Tibial nerve (tissue), 4 donors: ENCODE data around the gene TMEM248. TPM values are rescaled to one million over a fixed set of nuclear protein-coding genes. Genes with fewer than 3 reads are reported as not detected.
"Not testable (repeated sequence)": the region's sequence is repeated elsewhere in the genome, so short reads cannot be mapped to it uniquely, and the experiment has no call there.

Experiments
- DNase-seq, 2 donors: peaks; one replicate each; pipeline ENCODE4 v3.0.0-alpha.2; 2019; ENCODE audit warnings: low spot score in 2 of 2
- H3K27ac ChIP-seq, 4 donors: fragments of 200-600 bp; sonication (generic) in 3 of 4; one replicate each; pipeline ENCODE4 v1.5.1; 2017 to 2019; ENCODE audit warnings: mild to moderate bottlenecking in 1 of 4
- H3K27me3 ChIP-seq, 2 donors: fragments of 200-600 bp; sonication (generic) in 1 of 2; one replicate each; pipeline versions ENCODE4 v1.5.1 to v1.6.0; 2017 to 2019
- H3K36me3 ChIP-seq, 3 donors: fragments of 200-600 bp; sonication (generic); one replicate each; pipeline ENCODE4 v1.5.1; 2018 to 2019
- H3K4me1 ChIP-seq, 4 donors: fragments of 200-600 bp; sonication (generic) in 3 of 4; one replicate each; pipeline ENCODE4 v1.5.1; 2017 to 2019
- H3K4me3 ChIP-seq, 4 donors: fragments of 200-600 bp; sonication (generic) in 3 of 4; one replicate each; pipeline ENCODE4 v1.5.1; 2017 to 2019; ENCODE audit warnings: mild to moderate bottlenecking in 1 of 4, moderate library complexity in 1 of 4
- H3K9me3 ChIP-seq, 4 donors: fragments of 200-600 bp; sonication (generic) in 3 of 4; one replicate each; pipeline ENCODE4 v1.5.1; 2017 to 2019
- EP300 ChIP-seq, 2 donors: sonication (generic); formaldehyde crosslinking; IDR thresholded peaks; one replicate each; pipeline ENCODE4 v1.6.1; 2017; ENCODE audit warnings: antibody characterized with exemption in 2 of 2, mild to moderate bottlenecking in 1 of 2
- POLR2A ChIP-seq, 2 donors: fragments of 450-650 bp; IDR thresholded peaks; one replicate each; pipeline ENCODE4 v1.6.1; 2017; ENCODE audit warnings: antibody characterized with exemption in 2 of 2, mild to moderate bottlenecking in 2 of 2, moderate library complexity in 2 of 2
- WGBS, 2 donors: methylation state at CpG; one replicate each; pipeline ENCODE4 v1.1.5; 2018; 5-methylcytosine and 5-hydroxymethylcytosine counted together
- total RNA-seq, 4 donors: library from RNA; depleted of rRNA; stranded (reverse); fragments of >200 nt; gene quantifications; one replicate each; pipeline ENCODE4 v1.1.0, GENCODE V29; 2016
- TF ChIP-seq, protein P1 (sequence below), 5 experiments: fragments of 200-600 bp in 3 of 5; fragments of 450-650 bp in 2 of 5; sonication (generic) in 3 of 5; IDR thresholded peaks; one replicate each; pipeline ENCODE4 v1.5.1; 2016 to 2019; ENCODE audit warnings: antibody characterized with exemption in 5 of 5, mild to moderate bottlenecking in 3 of 5, moderate library complexity in 2 of 5

TMEM248 gene
- total RNA-seq, 4 donors from 2014 or later, result 86.4 to 110 (median 94.9) TPM

DNA sequence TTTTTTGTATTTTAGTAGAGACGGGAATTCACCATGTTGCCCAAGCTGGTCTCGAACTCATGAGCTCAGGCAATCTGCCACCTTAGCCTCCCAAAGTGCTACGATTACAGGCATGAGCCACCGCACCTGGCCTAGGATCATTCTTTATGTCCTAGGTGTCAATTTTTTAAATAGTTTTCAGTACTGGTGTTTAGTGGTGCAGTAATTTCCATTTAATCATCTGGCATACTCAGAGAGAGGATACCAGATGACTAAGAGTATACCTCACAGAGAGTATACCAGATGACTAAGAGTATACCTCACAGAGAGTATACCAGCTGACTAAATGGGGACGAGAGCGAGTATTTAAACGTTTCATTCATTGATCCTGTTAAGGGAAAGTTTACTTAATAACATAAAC lies 37.3 kb upstream of the TMEM248 start:
- no peak for DNase-seq
- WGBS, 2 donors, result 90 to 93% methylated on average over 7 of the region's 7 CpGs
- peaks cover 0 to 67% (median 0%) of the 10 kb centered on the region in 3 donors for H3K36me3 ChIP-seq
- TF ChIP-seq POLR2A (IDR thresholded peaks at IDR 0.05) (no peak), EP300 (IDR thresholded peaks at IDR 0.05) (no peak)
- TF ChIP-seq, protein P1, sequence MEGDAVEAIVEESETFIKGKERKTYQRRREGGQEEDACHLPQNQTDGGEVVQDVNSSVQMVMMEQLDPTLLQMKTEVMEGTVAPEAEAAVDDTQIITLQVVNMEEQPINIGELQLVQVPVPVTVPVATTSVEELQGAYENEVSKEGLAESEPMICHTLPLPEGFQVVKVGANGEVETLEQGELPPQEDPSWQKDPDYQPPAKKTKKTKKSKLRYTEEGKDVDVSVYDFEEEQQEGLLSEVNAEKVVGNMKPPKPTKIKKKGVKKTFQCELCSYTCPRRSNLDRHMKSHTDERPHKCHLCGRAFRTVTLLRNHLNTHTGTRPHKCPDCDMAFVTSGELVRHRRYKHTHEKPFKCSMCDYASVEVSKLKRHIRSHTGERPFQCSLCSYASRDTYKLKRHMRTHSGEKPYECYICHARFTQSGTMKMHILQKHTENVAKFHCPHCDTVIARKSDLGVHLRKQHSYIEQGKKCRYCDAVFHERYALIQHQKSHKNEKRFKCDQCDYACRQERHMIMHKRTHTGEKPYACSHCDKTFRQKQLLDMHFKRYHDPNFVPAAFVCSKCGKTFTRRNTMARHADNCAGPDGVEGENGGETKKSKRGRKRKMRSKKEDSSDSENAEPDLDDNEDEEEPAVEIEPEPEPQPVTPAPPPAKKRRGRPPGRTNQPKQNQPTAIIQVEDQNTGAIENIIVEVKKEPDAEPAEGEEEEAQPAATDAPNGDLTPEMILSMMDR (IDR thresholded peaks at IDR 0.05), result no peak
- H3K27me3 ChIP-seq, result no peaks in the 10 kb centered on the region
- no peak overlapping the region for H3K27ac ChIP-seq
- no peak overlapping the region for H3K4me3 ChIP-seq
- no peaks in the 10 kb centered on the region for H3K4me1 ChIP-seq
- no peaks in the 10 kb centered on the region for H3K9me3 ChIP-seq

DNA sequence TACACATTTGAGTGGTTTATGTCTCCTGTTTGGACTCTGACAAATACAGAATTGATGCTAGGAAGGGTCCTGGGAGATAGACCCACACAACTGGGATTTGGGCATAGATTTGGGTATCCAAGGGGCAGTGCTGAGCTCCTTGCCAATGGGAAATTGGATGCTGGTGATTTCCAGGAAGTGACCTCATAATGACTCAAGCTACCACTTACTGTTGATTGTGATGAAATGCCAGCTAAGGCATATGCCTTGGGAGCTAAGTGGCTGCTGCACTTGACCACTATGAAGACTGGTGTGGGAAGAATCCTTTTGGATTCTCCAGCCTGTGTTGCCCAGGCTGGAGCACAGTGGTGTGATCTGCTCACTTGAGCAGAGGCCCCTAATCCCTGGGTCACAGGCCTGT lies 36.5 kb upstream of the TMEM248 start:
- not testable (repeated sequence) for H3K27ac ChIP-seq, H3K4me3 ChIP-seq, H3K9me3 ChIP-seq, H3K4me1 ChIP-seq, DNase-seq, H3K27me3 ChIP-seq
- peaks cover 0 to 64% (median 0%) of the 10 kb centered on the region in 3 donors for H3K36me3 ChIP-seq

DNA sequence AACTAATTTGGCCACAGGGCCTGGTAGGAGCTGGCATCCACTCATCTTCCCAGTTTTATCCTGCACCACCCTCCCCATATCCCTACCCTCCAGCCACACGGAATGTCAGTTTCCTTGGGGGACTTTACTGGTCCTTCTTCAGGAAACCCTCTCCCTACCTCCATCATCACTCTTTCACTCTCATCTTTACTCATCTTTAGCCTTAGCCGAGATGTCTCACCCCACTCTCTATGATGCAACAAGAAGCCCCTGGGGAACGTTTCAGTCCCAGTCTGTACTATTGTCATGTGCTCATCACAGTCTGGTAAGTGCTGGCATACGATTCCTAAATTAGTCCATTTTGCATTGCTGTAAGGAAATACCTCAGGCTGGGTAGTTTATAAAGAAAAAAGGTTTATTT lies 34.9 kb upstream of the TMEM248 start:
- DNase-seq, result no peak
- Histone ChIP-seq H3K4me3 (no peak overlapping the region), H3K27me3 (no peaks in the 10 kb centered on the region), H3K9me3 (no peaks in the 10 kb centered on the region), H3K36me3 (peaks cover 0 to 62% (median 0%) of the 10 kb centered on the region in 3 donors), H3K27ac (no peak overlapping the region), H3K4me1 (no peaks in the 10 kb centered on the region)
- 85 to 88% methylated on average over 4 of the region's 4 CpGs for WGBS, 2 donors
- TF ChIP-seq, protein P1 (IDR thresholded peaks at IDR 0.05), result no peak
- TF ChIP-seq EP300 (IDR thresholded peaks at IDR 0.05) (no peak), POLR2A (IDR thresholded peaks at IDR 0.05) (no peak)

DNA sequence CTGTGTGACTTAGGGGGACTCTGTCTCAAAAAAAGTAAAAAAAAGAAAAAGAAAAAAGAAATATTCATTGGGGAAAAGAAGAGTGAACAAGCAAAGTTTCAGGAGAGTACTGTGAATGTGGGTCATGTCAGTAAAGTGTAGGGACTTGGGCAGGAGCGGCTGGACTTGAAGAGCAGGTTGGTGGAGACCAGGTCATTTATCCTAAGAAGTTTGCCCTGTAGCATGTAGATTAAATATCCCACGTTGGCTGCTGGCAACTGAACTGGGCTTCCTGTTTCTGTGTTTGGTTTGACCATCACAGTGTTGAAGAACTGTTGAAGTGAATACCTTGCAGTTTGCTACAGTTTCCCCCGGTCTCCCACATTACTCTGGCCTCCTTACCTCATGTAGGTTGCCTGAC lies 32.8 kb upstream of the TMEM248 start:
- peaks cover 0 to 61% (median 0%) of the 10 kb centered on the region in 3 donors for H3K36me3 ChIP-seq
- not testable (repeated sequence) for H3K27ac ChIP-seq, DNase-seq, H3K4me1 ChIP-seq, H3K27me3 ChIP-seq, H3K4me3 ChIP-seq, H3K9me3 ChIP-seq
- WGBS, 2 donors, result 77 to 81% methylated on average over 3 of the region's 3 CpGs

DNA sequence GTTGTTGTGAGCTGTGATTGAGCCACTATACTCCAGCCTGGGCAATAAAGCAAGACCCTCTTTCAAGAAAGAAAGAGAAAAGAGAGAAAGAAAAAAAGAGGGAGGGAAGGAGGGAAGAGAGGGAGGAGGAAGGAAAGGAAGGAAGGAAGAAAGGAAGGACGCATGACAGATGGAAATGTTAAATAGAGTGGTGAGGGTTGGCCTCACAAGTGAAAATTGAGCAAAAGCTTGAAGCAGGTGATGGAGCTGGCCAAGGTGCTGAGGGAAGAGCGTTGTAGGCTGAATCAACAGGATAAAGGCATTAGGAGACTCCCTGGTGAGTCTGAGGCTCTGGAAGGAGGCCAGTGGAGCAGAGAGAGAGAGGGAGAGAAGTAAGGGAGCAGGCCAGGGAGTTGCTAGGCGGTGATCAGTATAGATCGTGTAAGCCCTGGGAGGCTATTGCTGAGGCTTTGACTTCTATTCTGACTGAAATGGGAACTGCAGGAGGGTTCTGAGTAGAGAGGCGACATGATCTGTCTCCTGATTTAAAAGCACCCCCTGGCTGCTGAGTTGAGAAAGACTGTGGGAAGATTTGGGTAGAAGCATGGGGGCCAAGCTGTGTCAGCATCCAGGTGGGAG lies 26.5 kb upstream of the TMEM248 start:
- H3K4me3 ChIP-seq, result no peak overlapping the region
- TF ChIP-seq POLR2A (IDR thresholded peaks at IDR 0.05) (no peak), EP300 (IDR thresholded peaks at IDR 0.05) (no peak)
- TF ChIP-seq, protein P1 (IDR thresholded peaks at IDR 0.05), result no peak
- H3K9me3 ChIP-seq, result no peaks in the 10 kb centered on the region
- no peak for DNase-seq
- H3K27me3 ChIP-seq, result no peaks in the 10 kb centered on the region
- H3K27ac ChIP-seq, result no peak overlapping the region
- 54 to 55% methylated on average over 5 of the region's 5 CpGs for WGBS, 2 donors
- H3K4me1 ChIP-seq, result no peaks in the 10 kb centered on the region
- peaks cover 0 to 65% (median 0%) of the 10 kb centered on the region in 3 donors for H3K36me3 ChIP-seq

DNA sequence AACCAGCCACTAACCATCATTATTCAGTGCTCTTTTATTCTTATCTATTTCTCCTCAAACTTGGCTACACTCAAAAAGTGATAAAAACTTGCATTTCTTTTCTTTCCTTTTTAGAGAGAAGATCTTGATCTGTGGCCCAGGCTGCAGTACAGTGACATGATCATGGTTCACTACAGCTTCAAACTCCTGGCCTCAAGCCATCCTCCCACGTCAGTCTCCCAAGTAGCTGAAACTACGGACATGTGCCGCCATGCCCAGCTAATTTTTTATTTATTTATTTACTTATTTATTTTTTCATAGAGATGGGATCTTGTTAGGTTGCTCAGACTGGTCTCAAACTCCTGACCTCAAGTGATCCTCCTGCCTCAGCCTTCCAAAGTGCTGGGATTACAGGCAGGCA lies 24.6 kb upstream of the TMEM248 start:
- WGBS, 2 donors, result 42 to 45% methylated on average over 3 of the region's 3 CpGs
- no peaks in the 10 kb centered on the region for H3K4me1 ChIP-seq
- no peak for DNase-seq
- H3K9me3 ChIP-seq, result no peaks in the 10 kb centered on the region
- no peaks in the 10 kb centered on the region for H3K27me3 ChIP-seq
- no peak for TF ChIP-seq EP300 (IDR thresholded peaks at IDR 0.05)
- TF ChIP-seq, protein P1 (IDR thresholded peaks at IDR 0.05), result no peak
- TF ChIP-seq POLR2A (IDR thresholded peaks at IDR 0.05), result no peak
- H3K27ac ChIP-seq, result no peak overlapping the region
- no peak overlapping the region for H3K4me3 ChIP-seq
- peaks cover 0 to 72% (median 0%) of the 10 kb centered on the region in 3 donors for H3K36me3 ChIP-seq
